SK-N-SH (cell line): Measurements from ENCODE around the gene APBB2.

Experiments
- CHD2 ChIP-seq: fragments of 150-350 bp; IDR thresholded peaks from 2 replicates; pipeline ENCODE4 v1.6.1; 2018; ENCODE audit warnings: low read length; ENCODE audit not compliant: partially characterized antibody
- CTCF ChIP-seq: fragments of 200-600 bp; sonication (generic); IDR thresholded peaks from 2 replicates; pipeline ENCODE4 v1.6.1; 2017; ENCODE audit warnings: antibody characterized with exemption, mild to moderate bottlenecking, moderate library complexity
- EP300 ChIP-seq, 2 experiments: IDR thresholded peaks; 2 replicates each; pipeline versions ENCODE4 v1.4.0 to v1.6.1; 2012; ENCODE audit warnings: borderline replicate concordance in 1 of 2, low read depth in 1 of 2, low read length in 1 of 2
- FOXJ3 ChIP-seq: sonication (generic); formaldehyde crosslinking; IDR thresholded peaks from 2 replicates; pipeline ENCODE4 v1.5.1; 2020; ENCODE audit warnings: mild to moderate bottlenecking, missing genetic modification reagents
- MXI1 ChIP-seq: IDR thresholded peaks from 2 replicates; pipeline ENCODE4 v1.6.1; 2012; ENCODE audit warnings: mild to moderate bottlenecking, low read depth, low read length, improper control_type of control experiment
- RXRA ChIP-seq: IDR thresholded peaks from 2 replicates; pipeline ENCODE4 v1.4.0; 2012; ENCODE audit warnings: low read depth, mild to moderate bottlenecking, borderline replicate concordance

GRCh38 chr4:40870150-40870549, 344.2 kb downstream of the APBB2 start:
- TF ChIP-seq EP300 (IDR thresholded peaks at IDR 0.05; ENCODE audit: borderline replicate concordance in 1 of 2, low read depth in 1 of 2, low read length in 1 of 2) (no peak), RXRA (no peak), MXI1 (no peak), CTCF (no peak), FOXJ3 (CRISPR knock-in tag) (no peak), CHD2 (no peak)
